ENCODE results near the gene ATP5F1C.

- TF ChIP-seq CTCF (IDR thresholded peaks at IDR 0.05; ENCODE audit: extremely low read depth in 1 of 2, insufficient read depth in 1 of 2, low read depth in 1 of 2, low read length in 2 of 2) (no peak), POLR2A (IDR thresholded peaks at IDR 0.05; ENCODE audit: low read depth, low read length) (no peak), EZH2 (IDR thresholded peaks at IDR 0.05; ENCODE audit: borderline replicate concordance, low read depth, low read length, severe bottlenecking) (no peak), POLR2AphosphoS5 (IDR thresholded peaks at IDR 0.05; ENCODE audit: insufficient read depth, low read depth, low read length) (no peak), MYC (IDR thresholded peaks at IDR 0.05; ENCODE audit: low read depth, low read length) (no peak)
Observed at GRCh38 chr10:7817984-7818294, 30.0 kb downstream of the ATP5F1C start.
